Fibroblast of lung (primary cell): ENCODE results near the gene GAL3ST2. TPM values are rescaled to one million over a fixed set of nuclear protein-coding genes. Genes with fewer than 3 reads are reported as not detected.

Source experiments
- DNase-seq, 2 donors: peaks; one replicate each; pipeline versions ENCODE4 v3.0.0 to v3.0.0-alpha.2; 2010; ENCODE audit warnings: low read depth in 2 of 2
- H2AFZ ChIP-seq: 2 replicates; pipeline ENCODE4 v1.5.1; 2012; ENCODE audit warnings: low read length, control low read depth, inconsistent platforms
- H3K27ac ChIP-seq: 2 replicates; pipeline ENCODE4 v1.5.1; 2011; ENCODE audit warnings: low read length, control low read depth; ENCODE audit not compliant: insufficient read depth
- H3K27me3 ChIP-seq: 2 replicates; pipeline ENCODE4 v1.5.1; 2011; ENCODE audit warnings: mild to moderate bottlenecking, low read length; ENCODE audit not compliant: control insufficient read depth, insufficient read depth
- H3K36me3 ChIP-seq: 2 replicates; pipeline ENCODE4 v1.5.1; 2011; ENCODE audit warnings: low read length; ENCODE audit not compliant: control insufficient read depth, insufficient read depth
- H3K4me1 ChIP-seq: 2 replicates; pipeline ENCODE4 v1.5.1; 2011; ENCODE audit warnings: low read length; ENCODE audit not compliant: control insufficient read depth, insufficient read depth; ENCODE audit errors: extremely low read depth
- H3K4me2 ChIP-seq: 2 replicates; pipeline ENCODE4 v1.5.1; 2011; ENCODE audit warnings: low read length, control low read depth; ENCODE audit not compliant: insufficient read depth; ENCODE audit errors: extremely low read depth
- H3K4me3 ChIP-seq, 4 experiments: fragments of 200-600 bp in 1 of 4; sonication (generic) in 1 of 4; replicated peaks in 1 of 4; 2 replicates each; pipeline ENCODE4 v1.5.1; 2011 to 2016; ENCODE audit warnings: low read length in 4 of 4, low read depth in 3 of 4, mild to moderate bottlenecking in 3 of 4, control low read depth in 2 of 4, inconsistent platforms in 1 of 4, mixed read lengths in 1 of 4; ENCODE audit not compliant: insufficient read depth in 1 of 4; ENCODE audit errors: control extremely low read depth in 1 of 4
- H3K79me2 ChIP-seq: 2 replicates; pipeline ENCODE4 v1.5.1; 2012; ENCODE audit warnings: mild to moderate bottlenecking, low read length, inconsistent platforms; ENCODE audit not compliant: control insufficient read depth, insufficient read depth
- H3K9ac ChIP-seq: 2 replicates; pipeline ENCODE4 v1.5.1; 2011; ENCODE audit warnings: mild to moderate bottlenecking, low read length, control low read depth; ENCODE audit not compliant: insufficient read depth
- H3K9me3 ChIP-seq: 2 replicates; pipeline ENCODE4 v1.5.1; 2012; ENCODE audit warnings: low read depth, low read length; ENCODE audit not compliant: control insufficient read depth, insufficient read depth
- H4K20me1 ChIP-seq: 2 replicates; pipeline ENCODE4 v1.5.1; 2011; ENCODE audit warnings: low read length; ENCODE audit not compliant: control insufficient read depth, insufficient read depth; ENCODE audit errors: extremely low read depth
- EZH2 ChIP-seq: IDR thresholded peaks from 2 replicates; pipeline ENCODE4 v1.5.1; 2012; ENCODE audit warnings: low read length, control low read depth, mild to moderate bottlenecking; ENCODE audit errors: missing control alignments
- polyA plus RNA-seq, 2 donors: library from polyadenylated mRNA; depleted of rRNA in 1 of 2; stranded (reverse) in 1 of 2; unstranded in 1 of 2; fragments of >200 nt; gene quantifications; 2 replicates each; pipeline ENCODE4 v1.2.1, GENCODE V29; 2011 to 2012; ENCODE audit warnings: missing spikeins in 1 of 2
- total RNA-seq: library from RNA; depleted of rRNA; stranded (reverse); fragments of >200 nt; gene quantifications from 2 replicates; pipeline ENCODE4 v1.2.1, GENCODE V29; 2014
- TF ChIP-seq, protein P1 (sequence below), 2 donors: IDR thresholded peaks in 1 of 2; conservative IDR thresholded peaks in 1 of 2; 1 replicate in 1 of 2; 2 replicates in 1 of 2; pipeline ENCODE4 v1.5.1; 2011 to 2012; ENCODE audit warnings: low read length in 2 of 2, control low read depth in 1 of 2, inconsistent platforms in 1 of 2, low read depth in 1 of 2, mild to moderate bottlenecking in 1 of 2

The GAL3ST2 gene
- total and polyA plus RNA-seq, 2 donors (not counting 1 experiment from before 2014, with no cell fraction given) = 0.17 TPM; not detected in 1

DNA sequence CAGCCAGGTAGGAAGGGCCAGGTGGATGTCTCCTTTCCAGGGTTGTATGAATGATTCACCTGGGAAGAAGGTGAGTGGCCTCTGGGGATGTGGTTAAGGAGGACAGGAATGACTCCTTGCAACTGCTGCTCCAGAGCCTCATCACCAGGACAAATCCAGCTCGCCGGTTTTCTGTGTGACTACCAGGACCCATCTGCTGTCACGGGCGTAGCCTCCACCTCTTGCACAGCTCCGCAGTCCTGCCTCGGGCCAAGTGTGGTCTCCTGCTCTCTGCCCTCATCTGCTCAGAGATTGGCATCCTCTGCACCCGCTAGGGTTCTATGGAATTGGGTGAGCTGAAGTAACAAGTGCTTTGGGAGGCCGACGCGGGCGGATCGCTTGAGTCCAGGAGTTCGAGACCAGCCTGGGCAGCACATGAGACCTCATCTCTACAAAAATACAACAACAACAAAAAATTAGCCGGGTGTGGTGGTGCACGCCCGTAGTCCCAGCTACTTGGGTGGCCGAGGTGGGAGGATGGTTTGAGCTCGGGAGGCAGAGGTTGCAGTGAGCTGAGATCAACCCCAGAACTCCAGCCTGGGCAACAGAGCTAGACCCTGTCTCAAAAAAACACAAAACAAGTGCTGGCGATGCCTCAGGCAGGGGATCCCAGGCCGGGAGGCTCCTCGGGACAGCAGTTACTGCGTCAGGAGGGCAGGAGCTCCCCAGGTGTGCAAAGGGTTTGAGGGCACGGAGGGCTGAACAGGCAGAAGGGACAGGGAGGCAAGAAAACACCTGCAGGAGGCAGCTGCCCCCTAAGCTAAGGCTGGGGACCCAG lies 43.0 kb upstream of the GAL3ST2 start:
- Histone ChIP-seq H4K20me1 (no peaks in the 10 kb centered on the region), H3K4me2 (peak overlapping the region; percentile 59), H3K27ac (no peak overlapping the region), H3K9me3 (no peaks in the 10 kb centered on the region), H3K36me3 (no peaks in the 10 kb centered on the region), H3K9ac (peak overlapping the region; percentile 16), H3K27me3 (no peaks in the 10 kb centered on the region), H3K4me3 (peak overlapping the region; percentile 29 to 60 (median 44)), H3K79me2 (no peaks in the 10 kb centered on the region), H3K4me1 (no peaks in the 10 kb centered on the region), H2AFZ (peak overlapping the region; percentile 82)
- TF ChIP-seq EZH2 = no peak
- TF ChIP-seq, protein P1, sequence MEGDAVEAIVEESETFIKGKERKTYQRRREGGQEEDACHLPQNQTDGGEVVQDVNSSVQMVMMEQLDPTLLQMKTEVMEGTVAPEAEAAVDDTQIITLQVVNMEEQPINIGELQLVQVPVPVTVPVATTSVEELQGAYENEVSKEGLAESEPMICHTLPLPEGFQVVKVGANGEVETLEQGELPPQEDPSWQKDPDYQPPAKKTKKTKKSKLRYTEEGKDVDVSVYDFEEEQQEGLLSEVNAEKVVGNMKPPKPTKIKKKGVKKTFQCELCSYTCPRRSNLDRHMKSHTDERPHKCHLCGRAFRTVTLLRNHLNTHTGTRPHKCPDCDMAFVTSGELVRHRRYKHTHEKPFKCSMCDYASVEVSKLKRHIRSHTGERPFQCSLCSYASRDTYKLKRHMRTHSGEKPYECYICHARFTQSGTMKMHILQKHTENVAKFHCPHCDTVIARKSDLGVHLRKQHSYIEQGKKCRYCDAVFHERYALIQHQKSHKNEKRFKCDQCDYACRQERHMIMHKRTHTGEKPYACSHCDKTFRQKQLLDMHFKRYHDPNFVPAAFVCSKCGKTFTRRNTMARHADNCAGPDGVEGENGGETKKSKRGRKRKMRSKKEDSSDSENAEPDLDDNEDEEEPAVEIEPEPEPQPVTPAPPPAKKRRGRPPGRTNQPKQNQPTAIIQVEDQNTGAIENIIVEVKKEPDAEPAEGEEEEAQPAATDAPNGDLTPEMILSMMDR (conservative IDR thresholded peaks at IDR 0.05 in 1 of 2, IDR thresholded peaks at IDR 0.05 in 1 of 2; ENCODE audit: low read depth in 1 of 2, low read length in 2 of 2) = no peak
- DNase-seq = no peak

DNA sequence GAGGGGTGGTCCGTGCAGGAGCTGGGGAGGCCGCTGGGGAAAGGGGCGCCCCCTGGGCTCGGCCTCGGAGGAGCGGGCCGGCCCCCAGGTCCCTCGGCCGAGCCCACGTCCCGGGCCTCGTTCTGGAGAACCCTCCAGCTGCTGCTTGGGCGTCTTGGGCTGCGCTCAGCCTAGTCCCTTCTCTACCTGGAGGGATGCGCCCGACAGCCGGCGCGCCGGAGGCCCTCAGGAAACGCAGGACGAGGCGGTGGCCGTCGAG lies 42.5 kb upstream of the GAL3ST2 start:
- H3K4me3 ChIP-seq = peak overlapping the region; percentile 29 to 60 (median 44)
- H3K9ac ChIP-seq = peak overlapping the region; percentile 16
- H3K79me2 ChIP-seq = no peaks in the 10 kb centered on the region
- H3K9me3 ChIP-seq = no peaks in the 10 kb centered on the region
- no peaks in the 10 kb centered on the region for H4K20me1 ChIP-seq
- no peaks in the 10 kb centered on the region for H3K36me3 ChIP-seq
- no peaks in the 10 kb centered on the region for H3K27me3 ChIP-seq
- no peak for DNase-seq
- no peak overlapping the region for H3K27ac ChIP-seq
- TF ChIP-seq, protein P1 (conservative IDR thresholded peaks at IDR 0.05 in 1 of 2, IDR thresholded peaks at IDR 0.05 in 1 of 2; ENCODE audit: low read depth in 1 of 2, low read length in 2 of 2) = peak in 1 of 2 donors; percentile 10
- TF ChIP-seq EZH2 = no peak
- peak overlapping the region; percentile 59 for H3K4me2 ChIP-seq
- peak overlapping the region; percentile 82 for H2AFZ ChIP-seq
- H3K4me1 ChIP-seq = no peaks in the 10 kb centered on the region

DNA sequence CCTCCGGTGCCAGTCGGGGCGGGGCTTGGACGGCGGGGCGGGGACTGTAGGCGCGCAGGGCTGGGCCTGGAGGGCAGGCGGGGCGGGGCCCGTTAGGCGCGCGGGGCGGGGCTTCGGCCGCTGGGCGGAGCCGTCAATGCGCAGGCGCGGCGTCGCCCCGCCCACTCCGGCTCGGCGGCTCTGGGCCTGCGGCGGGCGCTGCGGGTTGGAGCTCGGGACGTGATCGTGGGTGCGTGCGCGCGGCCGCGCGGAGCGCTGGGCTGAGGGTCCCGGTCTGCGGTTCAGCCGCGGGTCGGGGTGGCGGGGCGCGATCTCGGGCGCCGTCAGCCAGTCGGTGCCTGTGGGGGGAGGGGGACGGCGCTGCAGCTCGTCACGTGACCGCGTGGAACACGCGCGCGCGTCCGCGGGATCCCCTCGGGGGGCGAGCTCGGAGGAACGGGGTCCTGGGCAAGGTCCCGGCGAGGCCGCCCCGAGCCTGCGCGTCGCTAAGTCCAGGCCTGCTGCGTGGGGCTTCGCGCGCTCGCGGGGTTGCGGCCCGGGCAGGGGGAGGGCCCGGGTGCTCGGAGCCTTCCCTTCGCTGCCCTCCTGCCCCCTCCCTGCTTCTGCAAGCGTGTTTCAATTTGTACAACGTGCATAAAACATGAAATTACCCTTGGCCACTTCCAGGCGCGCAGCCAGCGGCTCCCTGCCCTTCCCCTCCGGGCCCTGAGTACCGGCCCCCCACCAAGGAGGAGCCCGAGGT lies 42.0 kb upstream of the GAL3ST2 start, which contains the start of gene D2HGDH:
Gene D2HGDH, plus strand, starts transcription at position 164 of the 742 bp plus-strand sequence. CDS start 595 bp downstream, outside the sequence.
- Histone ChIP-seq H3K36me3 (no peaks in the 10 kb centered on the region), H4K20me1 (no peaks in the 10 kb centered on the region), H2AFZ (peak within 1 kb of the TSS; percentile 82), H3K27ac (peak within 1 kb of the TSS; percentile 48), H3K4me3 (peak within 1 kb of the TSS; percentile 61 to 82 (median 62)), H3K79me2 (no peaks in the 10 kb centered on the region), H3K4me1 (no peaks in the 10 kb centered on the region), H3K9me3 (no peaks in the 10 kb centered on the region), H3K9ac (peak within 1 kb of the TSS; percentile 61), H3K4me2 (peak within 1 kb of the TSS; percentile 89), H3K27me3 (no peaks in the 10 kb centered on the region)
- peak; percentile 66 to 79 for DNase-seq
- TF ChIP-seq, protein P1 (conservative IDR thresholded peaks at IDR 0.05 in 1 of 2, IDR thresholded peaks at IDR 0.05 in 1 of 2; ENCODE audit: low read depth in 1 of 2, low read length in 2 of 2) = no peak
- no peak for TF ChIP-seq EZH2
